Eye (tissue), 1 donor: ENCODE results near the gene BDNF.
"Not testable (repeated sequence)": the region's sequence is repeated elsewhere in the genome, so short reads cannot be mapped to it uniquely, and the experiment has no call there.

Experiments used
- DNase-seq: peaks from one replicate; pipeline ENCODE4 v3.0.0-alpha.2; 2015

Gene BDNF

DNA sequence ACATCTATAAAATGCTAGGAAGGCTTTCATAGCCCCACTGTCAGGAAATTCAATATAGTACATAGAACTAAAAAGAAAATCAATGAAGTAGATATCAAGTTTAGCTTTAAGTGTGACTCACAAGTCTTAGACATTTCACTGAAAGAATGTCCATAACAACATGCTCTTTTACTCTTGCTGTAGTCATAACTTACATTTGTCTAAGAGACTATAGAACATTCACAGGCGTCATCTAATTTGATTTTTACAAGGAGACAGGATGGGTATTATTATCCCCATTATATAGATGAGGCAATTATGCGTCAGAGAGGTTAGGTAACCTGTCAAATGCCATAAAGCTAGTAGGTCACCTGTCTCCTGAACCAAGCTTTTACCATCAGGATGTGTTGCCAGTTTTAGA is 36.9 kb downstream of the BDNF start:
- no peak for DNase-seq

DNA sequence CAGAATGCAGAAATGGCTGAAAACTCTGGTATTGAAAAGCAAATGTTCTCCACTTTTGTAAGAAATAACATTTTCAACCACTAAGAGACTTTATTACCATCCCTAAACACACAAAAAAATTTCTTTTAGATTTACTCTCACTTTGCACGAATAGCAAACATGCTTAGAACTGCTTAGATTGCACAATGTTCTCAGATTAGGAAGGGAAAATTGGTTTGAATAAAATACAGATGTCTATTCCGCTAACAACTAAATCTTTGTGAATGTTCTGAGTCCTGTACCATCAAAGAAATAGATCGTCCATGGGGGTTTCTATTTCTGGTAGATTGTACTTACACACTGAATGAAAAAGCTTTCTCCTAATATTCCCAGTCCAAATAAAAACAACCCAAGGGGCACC is 40.1 kb downstream of the BDNF start:
- no peak for DNase-seq

GRCh38 chr11:27658535-27659236 is 41.6 kb downstream of the BDNF start:
- no peak for DNase-seq

- no peak for DNase-seq
Observed at GRCh38 chr11:27656806-27657483, 43.3 kb downstream of the BDNF start.

- DNase-seq: no peak
Observed at GRCh38 chr11:27656320-27656719, 43.9 kb downstream of the BDNF start.

GRCh38 chr11:27653990-27654758 is 46.1 kb downstream of the BDNF start:
- DNase-seq: no peak

DNA sequence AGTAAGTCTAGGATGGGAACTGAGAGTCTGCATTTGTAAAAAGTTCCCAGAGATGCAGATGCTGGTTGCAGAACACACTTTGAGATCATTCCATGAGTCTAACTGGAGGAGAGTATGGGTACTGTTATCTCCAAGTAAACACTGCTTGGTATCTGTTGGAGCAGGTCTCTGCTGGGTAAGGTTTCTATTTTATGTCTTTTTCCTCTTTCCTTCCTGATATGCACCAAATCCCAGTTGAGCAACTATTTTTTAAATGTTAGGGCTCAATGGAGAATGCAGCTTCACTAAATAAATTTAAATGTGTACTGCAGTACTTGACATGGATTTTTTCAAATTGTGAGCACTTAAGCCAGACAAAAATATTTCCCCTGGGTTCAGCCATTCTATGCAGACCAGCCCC is 48.5 kb downstream of the BDNF start:
- no peak for DNase-seq

- DNase-seq: no peak
Observed at GRCh38 chr11:27650988-27651387, 49.3 kb downstream of the BDNF start.

DNA sequence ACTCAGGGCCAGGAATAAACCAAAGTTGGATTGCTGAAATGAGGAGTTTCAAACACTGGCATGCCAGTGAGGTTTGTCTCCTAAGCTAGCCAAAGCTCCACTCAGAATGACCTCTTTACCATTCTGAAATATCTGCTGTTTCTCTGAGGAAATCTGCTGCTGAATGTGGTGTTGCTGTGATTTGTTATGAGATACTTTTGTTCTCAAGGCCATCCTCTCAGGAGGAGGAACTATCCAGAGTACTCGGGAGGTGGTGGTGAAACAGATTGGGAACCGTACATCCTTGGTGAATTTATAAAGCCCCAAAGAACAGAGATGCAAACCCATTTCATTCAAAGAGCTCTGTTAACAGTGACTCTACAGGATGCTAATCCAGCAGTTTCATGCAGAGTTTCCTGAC is 50.5 kb downstream of the BDNF start:
- DNase-seq: no peak

GRCh38 chr11:27648840-27649239 is 51.4 kb downstream of the BDNF start:
- no peak for DNase-seq

DNA sequence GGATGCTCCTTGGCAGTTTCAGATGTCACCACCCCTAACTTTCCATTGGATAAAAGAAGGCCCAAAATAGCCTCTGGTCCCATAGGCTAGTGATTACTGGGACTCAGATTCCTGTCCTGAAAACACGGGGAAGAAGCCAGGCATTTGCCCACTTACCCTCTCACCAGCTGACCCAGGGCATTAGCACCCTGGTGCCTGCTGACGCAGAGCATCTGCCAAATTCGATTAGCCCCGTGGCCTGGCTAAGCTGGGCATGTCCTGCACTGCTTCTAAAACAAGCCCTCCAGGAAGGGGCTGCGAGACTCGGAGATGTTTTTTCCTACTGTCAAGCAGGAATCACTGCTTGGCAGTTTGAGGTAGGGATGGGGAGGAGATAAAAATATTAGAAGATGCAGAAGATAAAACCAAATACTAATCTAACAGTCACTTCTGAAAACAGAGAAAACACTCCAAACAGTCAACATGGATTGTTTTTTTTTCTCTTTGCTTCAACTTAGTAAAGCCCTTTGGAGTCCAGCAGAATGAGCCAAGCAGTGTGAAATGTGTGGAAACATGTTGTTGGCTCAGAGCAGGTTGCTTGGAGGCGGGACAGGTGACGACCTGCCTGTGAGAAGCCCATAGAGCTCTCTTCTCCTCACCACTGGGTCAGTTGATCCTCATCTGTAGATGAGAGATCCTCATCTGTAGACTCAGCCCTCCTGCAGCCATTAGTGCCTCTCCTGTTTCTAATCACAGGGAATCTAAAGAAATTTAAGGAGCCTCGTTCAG is 54.0 kb downstream of the BDNF start:
- DNase-seq: no peak

DNA sequence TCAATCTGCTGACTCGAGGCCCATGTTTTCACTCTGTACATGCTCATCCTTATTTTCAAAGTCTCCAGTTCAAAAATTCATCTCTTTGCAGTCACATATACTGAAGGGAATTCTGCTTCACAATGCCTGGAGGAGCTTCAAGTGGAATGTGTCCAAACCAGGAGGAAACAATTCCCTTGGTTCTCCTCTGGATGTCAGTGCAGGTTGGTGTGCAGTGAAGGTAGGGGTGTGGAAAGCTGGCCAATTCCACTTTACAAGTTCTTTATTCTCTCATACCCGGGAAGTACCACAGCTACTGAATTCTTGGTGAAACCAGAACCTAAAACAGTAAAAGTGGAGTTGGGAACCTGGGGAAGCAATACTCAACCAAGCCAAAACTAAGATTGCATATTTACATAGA is 57.3 kb downstream of the BDNF start:
- DNase-seq: no peak

DNA sequence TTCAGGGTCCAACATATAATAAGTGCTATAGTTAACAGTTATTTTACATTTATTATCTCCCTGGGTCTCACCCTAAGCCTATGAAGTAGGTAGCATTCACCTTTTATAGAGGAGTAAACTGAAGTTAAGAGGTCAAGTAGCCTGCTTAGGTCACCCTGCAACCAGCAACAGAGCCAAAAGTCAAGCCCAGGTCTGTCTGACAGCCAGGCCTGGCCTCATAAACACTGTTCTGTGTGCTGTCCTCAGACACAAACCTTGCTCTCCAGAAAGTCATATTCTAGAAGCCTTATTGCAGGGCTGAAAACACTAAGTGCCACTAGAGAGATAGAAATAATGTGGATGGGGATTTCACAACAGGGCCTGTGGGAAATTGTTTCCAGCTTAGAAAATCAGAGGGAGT is 59.3 kb downstream of the BDNF start:
- DNase-seq: no peak

DNA sequence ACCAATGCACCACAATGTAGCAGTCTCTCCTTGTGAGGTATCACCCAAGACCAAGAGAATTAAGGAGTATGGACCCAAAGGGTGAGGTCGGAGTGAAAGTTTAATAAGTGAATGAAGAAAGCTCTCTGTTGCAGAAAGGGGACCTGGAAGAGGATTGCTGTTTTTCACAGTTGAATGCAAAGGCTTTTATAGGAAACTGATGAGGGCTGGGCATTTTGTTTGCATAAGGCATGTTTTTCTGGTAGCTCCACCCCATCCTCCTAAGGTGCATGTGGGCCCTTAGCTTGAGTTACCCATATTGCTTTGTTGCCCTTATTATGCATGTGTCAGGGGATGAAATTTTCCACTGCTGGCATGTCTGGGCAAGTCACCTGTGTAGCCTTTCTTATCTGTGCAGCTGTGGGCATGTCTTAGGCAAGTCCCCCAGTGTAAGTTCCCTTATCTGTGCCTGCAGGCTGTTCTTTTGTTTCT is 64.7 kb downstream of the BDNF start:
- no peak for DNase-seq

GRCh38 chr11:27634776-27635175 is 65.5 kb downstream of the BDNF start:
- not testable (repeated sequence) for DNase-seq

DNA sequence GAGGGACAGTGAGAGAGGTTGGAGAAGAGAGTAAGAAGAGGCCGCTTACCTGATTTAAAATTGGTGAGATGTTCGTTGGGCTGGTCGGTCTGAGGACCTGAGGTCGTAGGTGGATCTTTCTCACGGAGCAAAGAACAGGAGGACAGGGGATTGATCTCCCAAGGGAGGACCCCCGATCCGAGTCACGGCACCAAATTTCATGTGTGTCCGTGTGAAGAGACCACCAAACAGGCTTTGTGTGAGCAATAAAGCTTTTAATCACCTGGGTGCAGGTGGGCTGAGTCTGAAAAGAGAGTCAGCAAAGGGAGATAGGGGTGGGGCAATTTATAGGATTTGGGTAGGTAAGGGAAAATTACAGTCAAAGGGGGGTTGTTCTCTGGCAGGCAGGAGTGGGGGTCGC is 66.0 kb downstream of the BDNF start:
- not testable (repeated sequence) for DNase-seq

- DNase-seq: not testable (repeated sequence)
Observed at GRCh38 chr11:27629023-27629422, 71.2 kb downstream of the BDNF start.

DNA sequence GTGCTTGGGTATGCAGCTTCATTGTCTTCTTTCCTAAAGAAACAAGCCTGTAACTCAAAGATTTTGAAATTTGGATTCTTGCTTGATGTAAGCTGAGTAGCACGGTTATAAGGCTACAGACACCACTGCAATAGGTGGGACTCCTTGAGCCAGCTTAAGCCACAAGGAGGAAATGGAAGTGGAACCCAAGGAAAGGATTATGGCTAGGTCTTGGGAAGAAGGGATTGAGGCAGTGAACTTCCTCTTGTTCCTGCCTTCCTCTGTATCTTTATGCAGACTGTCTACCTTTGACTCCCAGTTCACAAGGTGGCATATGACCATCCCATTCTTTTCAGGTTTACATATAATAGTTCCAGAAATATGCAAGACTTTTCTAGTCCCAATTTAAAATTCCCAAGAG is 72.3 kb downstream of the BDNF start:
- no peak for DNase-seq

- DNase-seq: no peak
Observed at GRCh38 chr11:27626938-27627586, 73.2 kb downstream of the BDNF start.

DNA sequence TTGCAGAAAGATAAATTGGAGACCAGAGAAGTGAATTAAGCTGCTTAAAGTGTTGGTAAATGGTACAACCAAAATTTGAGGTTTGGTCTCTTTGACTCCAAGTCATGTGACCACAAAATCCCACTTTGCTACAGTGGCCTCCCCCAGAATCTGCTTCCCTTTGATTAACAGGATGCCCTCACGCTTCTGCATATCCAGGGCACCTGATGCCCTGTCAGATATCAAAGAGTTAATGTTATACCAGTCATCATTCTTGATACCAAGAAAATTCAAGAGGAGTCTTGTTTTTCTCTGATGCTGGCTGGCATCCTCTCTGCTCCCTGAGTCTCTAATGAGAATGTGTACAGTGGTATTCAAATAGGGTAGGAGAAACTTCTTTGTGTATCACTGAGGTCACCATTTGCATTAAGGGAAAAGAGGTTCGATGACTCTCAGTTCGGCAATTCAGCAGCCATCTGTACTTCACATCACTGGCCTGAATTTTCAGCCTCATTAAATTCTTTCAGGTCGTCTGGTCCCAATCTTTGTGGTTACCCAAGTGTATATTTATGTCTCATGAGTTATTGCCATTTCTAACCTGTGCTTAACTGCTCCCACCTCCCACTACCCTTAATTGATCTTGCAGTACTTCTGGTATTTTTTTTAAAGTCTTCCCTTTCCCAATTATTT is 73.9 kb downstream of the BDNF start:
- DNase-seq: peak; percentile 47

DNA sequence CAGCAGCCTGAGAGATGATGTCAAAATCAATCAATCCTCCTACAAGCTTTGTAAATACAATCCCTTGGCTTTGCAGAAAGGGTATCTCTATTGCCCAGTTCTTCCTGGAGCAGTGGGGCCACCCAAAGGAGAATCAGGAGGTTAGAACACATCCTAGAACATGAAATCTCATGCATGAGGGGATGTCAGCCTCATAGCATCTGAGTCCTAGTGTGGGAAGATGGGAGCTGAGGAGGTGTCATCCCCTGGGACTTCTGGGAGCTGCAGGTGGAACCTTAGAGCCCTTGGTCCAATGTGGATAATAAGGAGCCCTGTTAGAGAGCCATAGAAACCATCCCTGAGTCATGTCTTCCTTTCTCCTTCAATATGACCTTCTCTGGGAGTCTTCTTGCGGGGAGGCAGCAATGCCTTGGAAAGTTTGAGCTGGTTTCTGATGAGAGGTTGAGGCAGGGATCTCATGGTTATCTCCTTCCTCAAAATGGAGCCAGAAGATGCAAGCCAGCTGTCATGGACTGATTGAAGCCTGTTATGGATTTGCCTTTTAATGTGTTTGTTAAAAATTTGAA is 74.8 kb downstream of the BDNF start:
- DNase-seq: no peak
